Endothelial cell of umbilical vein (primary cell): ENCODE results near the gene PLEKHA3.

Experiments used
- EZH2 ChIP-seq: IDR thresholded peaks from 2 replicates; pipeline ENCODE4 v1.6.1; 2012; ENCODE audit warnings: borderline replicate concordance, low read depth, mild to moderate bottlenecking, moderate library complexity, low read length, inconsistent platforms; ENCODE audit not compliant: severe bottlenecking
- TF ChIP-seq, protein P1 (sequence below), 2 donors: IDR thresholded peaks; 1 replicate in 1 of 2; 2 replicates in 1 of 2; pipeline ENCODE4 v1.5.1; 2011; ENCODE audit warnings: low read length in 2 of 2, mild to moderate bottlenecking in 2 of 2, moderate library complexity in 2 of 2, control low read depth in 1 of 2, inconsistent platforms in 1 of 2, low read depth in 1 of 2; ENCODE audit not compliant: insufficient read depth in 1 of 2; ENCODE audit errors: extremely low read depth in 1 of 2

DNA sequence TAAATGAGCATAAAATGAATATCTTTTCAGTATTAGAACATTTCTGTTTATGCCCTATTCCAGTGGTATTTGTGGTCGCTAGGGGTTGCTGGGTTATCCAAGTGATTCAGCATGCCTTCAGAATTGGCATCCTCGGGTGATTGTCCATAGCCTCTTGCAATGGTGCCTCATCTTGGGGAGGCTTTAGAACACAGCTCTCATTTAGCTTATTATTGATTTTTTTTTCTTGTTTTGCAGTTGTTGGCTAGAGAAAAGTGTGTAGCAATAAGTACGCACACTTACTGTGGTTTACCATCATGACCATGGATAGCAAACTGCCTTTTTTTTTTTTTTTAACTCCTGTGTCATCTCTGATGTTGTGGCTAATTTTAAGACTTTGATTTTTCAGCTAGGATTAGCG, 33.6 kb downstream of the PLEKHA3 start:
- no peak for TF ChIP-seq EZH2
- TF ChIP-seq, protein P1, sequence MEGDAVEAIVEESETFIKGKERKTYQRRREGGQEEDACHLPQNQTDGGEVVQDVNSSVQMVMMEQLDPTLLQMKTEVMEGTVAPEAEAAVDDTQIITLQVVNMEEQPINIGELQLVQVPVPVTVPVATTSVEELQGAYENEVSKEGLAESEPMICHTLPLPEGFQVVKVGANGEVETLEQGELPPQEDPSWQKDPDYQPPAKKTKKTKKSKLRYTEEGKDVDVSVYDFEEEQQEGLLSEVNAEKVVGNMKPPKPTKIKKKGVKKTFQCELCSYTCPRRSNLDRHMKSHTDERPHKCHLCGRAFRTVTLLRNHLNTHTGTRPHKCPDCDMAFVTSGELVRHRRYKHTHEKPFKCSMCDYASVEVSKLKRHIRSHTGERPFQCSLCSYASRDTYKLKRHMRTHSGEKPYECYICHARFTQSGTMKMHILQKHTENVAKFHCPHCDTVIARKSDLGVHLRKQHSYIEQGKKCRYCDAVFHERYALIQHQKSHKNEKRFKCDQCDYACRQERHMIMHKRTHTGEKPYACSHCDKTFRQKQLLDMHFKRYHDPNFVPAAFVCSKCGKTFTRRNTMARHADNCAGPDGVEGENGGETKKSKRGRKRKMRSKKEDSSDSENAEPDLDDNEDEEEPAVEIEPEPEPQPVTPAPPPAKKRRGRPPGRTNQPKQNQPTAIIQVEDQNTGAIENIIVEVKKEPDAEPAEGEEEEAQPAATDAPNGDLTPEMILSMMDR (IDR thresholded peaks at IDR 0.05; ENCODE audit: extremely low read depth in 1 of 2, insufficient read depth in 1 of 2, low read depth in 1 of 2, low read length in 2 of 2) = no peak
